Epithelial cell of prostate (primary cell): ENCODE results near the gene OBSCN.
A peak's percentile ranks its signal among the peaks of the same experiment; 100 is the strongest.

Source experiments
- DNase-seq: peaks from one replicate; pipeline ENCODE4 v3.0.0-alpha.2; 2011; ENCODE audit warnings: low read depth, low spot score
- H3K27ac ChIP-seq: fragments of 450-650 bp; 2 replicates; pipeline ENCODE4 v1.5.1; 2017; ENCODE audit warnings: mild to moderate bottlenecking

The OBSCN gene

GRCh38 chr1:228405200-228405978, 197.5 kb downstream of the OBSCN start:
- peak overlapping the region; percentile 75 for H3K27ac ChIP-seq
- DNase-seq = no peak

GRCh38 chr1:228405979-228406228, 198.1 kb downstream of the OBSCN start:
- peak overlapping the region; percentile 75 for H3K27ac ChIP-seq
- DNase-seq = no peak

- no peak for DNase-seq
Measured at GRCh38 chr1:228407106-228408040, 199.5 kb downstream of the OBSCN start.

GRCh38 chr1:228408041-228408868, 200.4 kb downstream of the OBSCN start:
- no peak overlapping the region for H3K27ac ChIP-seq
- no peak for DNase-seq

More at GRCh38 chr1:228407106-228408040, 199.5 kb downstream of the OBSCN start:
- H3K27ac ChIP-seq = no peak overlapping the region

GRCh38 chr1:228408869-228409805, 201.3 kb downstream of the OBSCN start:
- no peak overlapping the region for H3K27ac ChIP-seq
- no peak for DNase-seq

- no peak for DNase-seq
- H3K27ac ChIP-seq = no peak overlapping the region
Measured at GRCh38 chr1:228410015-228410414, 202.2 kb downstream of the OBSCN start.

- no peak for DNase-seq
- H3K27ac ChIP-seq = no peak overlapping the region
Measured at GRCh38 chr1:228410671-228411070, 202.8 kb downstream of the OBSCN start.

GRCh38 chr1:228411121-228411520, 203.3 kb downstream of the OBSCN start:
- no peak overlapping the region for H3K27ac ChIP-seq
- no peak for DNase-seq

GRCh38 chr1:228411548-228412430, 203.9 kb downstream of the OBSCN start:
- no peak for DNase-seq
- H3K27ac ChIP-seq = no peak overlapping the region

- H3K27ac ChIP-seq = no peak overlapping the region
- DNase-seq = no peak
Measured at GRCh38 chr1:228413241-228414010, 205.6 kb downstream of the OBSCN start.

GRCh38 chr1:228414511-228415211, 206.8 kb downstream of the OBSCN start:
- no peak for DNase-seq
- no peak overlapping the region for H3K27ac ChIP-seq

- no peak overlapping the region for H3K27ac ChIP-seq
- DNase-seq = no peak
Measured at GRCh38 chr1:228415221-228415620, 207.4 kb downstream of the OBSCN start.

GRCh38 chr1:228415853-228416216, 208.0 kb downstream of the OBSCN start:
- no peak overlapping the region for H3K27ac ChIP-seq
- DNase-seq = no peak

GRCh38 chr1:228416217-228416933, 208.5 kb downstream of the OBSCN start, which contains the start of gene TRIM17:
Gene TRIM17, minus strand, starts transcription at chr1:228416861. Its CDS starts 1,789 bp downstream, at chr1:228415072.
- DNase-seq = no peak
- peak within 1 kb of the TSS; percentile 88 for H3K27ac ChIP-seq

GRCh38 chr1:228417061-228417460, 209.2 kb downstream of the OBSCN start:
- H3K27ac ChIP-seq = peak overlapping the region; percentile 88
- no peak for DNase-seq

GRCh38 chr1:228417483-228418203, 209.8 kb downstream of the OBSCN start:
- peak overlapping the region; percentile 88 for H3K27ac ChIP-seq
- DNase-seq = peak; percentile 57
